Measurements from ENCODE around the gene CLEC4G.

GRCh38 chr19:7739211-7739755 is 7.4 kb upstream of the CLEC4G start:
- TF ChIP-seq CTCF (IDR thresholded peaks at IDR 0.05) (no peak), POLR2AphosphoS5 (IDR thresholded peaks at IDR 0.05) (no peak), POLR2A (IDR thresholded peaks at IDR 0.05) (no peak), EP300 (IDR thresholded peaks at IDR 0.05) (no peak)
